HG02759 (cell line): ENCODE results near the gene CTDSPL2.
"Not testable (repeated sequence)": the region's sequence is repeated elsewhere in the genome, so short reads cannot be mapped to it uniquely, and the experiment has no call there.

ENCODE experiments used
- ATAC-seq: cut with Tn5 transposase; IDR thresholded peaks from one replicate; pipeline ENCODE4 v1.9.1; 2021; ENCODE audit warnings: mild to moderate bottlenecking, moderate library complexity; ENCODE audit not compliant: unreplicated experiment

CTDSPL2 gene

GRCh38 chr15:44536962-44537734 is 109.7 kb downstream of the CTDSPL2 start, which contains the start of gene EIF3J:
TSS of gene EIF3J (plus strand) at chr15:44537147. CDS start at chr15:44537195, 48 bp downstream.
- ATAC-seq: peak; percentile 88

GRCh38 chr15:44537735-44538240 is 110.4 kb downstream of the CTDSPL2 start:
- ATAC-seq: no peak

GRCh38 chr15:44541282-44541958 is 114.0 kb downstream of the CTDSPL2 start:
- ATAC-seq: no peak

- ATAC-seq: no peak
Measured at GRCh38 chr15:44542596-44542995, 115.2 kb downstream of the CTDSPL2 start.

- not testable (repeated sequence) for ATAC-seq
Measured at GRCh38 chr15:44544745-44545144, 117.3 kb downstream of the CTDSPL2 start.

GRCh38 chr15:44545913-44546802 is 118.7 kb downstream of the CTDSPL2 start:
- ATAC-seq: peak; percentile 83

GRCh38 chr15:44549152-44549551 is 121.7 kb downstream of the CTDSPL2 start:
- not testable (repeated sequence) for ATAC-seq

GRCh38 chr15:44550256-44550655 is 122.8 kb downstream of the CTDSPL2 start:
- ATAC-seq: no peak

GRCh38 chr15:44550734-44551133 is 123.3 kb downstream of the CTDSPL2 start:
- no peak for ATAC-seq

GRCh38 chr15:44554934-44555723 is 127.7 kb downstream of the CTDSPL2 start:
- no peak for ATAC-seq

GRCh38 chr15:44560926-44561325 is 133.5 kb downstream of the CTDSPL2 start:
- ATAC-seq: not testable (repeated sequence)

GRCh38 chr15:44565387-44566154 is 138.1 kb downstream of the CTDSPL2 start:
- ATAC-seq: no peak

- ATAC-seq: no peak
Measured at GRCh38 chr15:44566155-44566540, 138.7 kb downstream of the CTDSPL2 start.

GRCh38 chr15:44568338-44568737 is 140.9 kb downstream of the CTDSPL2 start:
- ATAC-seq: no peak

- no peak for ATAC-seq
Measured at GRCh38 chr15:44569316-44569715, 141.9 kb downstream of the CTDSPL2 start.

GRCh38 chr15:44570361-44570760 is 142.9 kb downstream of the CTDSPL2 start:
- no peak for ATAC-seq

GRCh38 chr15:44573386-44573785 is 146.0 kb downstream of the CTDSPL2 start:
- no peak for ATAC-seq

- ATAC-seq: no peak
Measured at GRCh38 chr15:44574734-44575133, 147.3 kb downstream of the CTDSPL2 start.
